Measurements from ENCODE around the gene GRB10. TPM values are rescaled to one million over a fixed set of nuclear protein-coding genes. Genes with fewer than 3 reads are reported as not detected.

Gene GRB10
- total and polyA plus RNA-seq, 2 of the 8 experiments (the other 6 are each of a cell fraction or from before 2014, with no cell fraction given) = 35.7 to 97.0 TPM

- H3K18ac ChIP-seq (ENCODE audit: extremely low read depth, low read length) = no peak overlapping the region
- peaks cover 0 to 9% of the 10 kb centered on the region in 2 experiments; a peak in 2 of 4 replicates for H3K79me2 ChIP-seq (ENCODE audit: control insufficient read depth in 1 of 2, insufficient read depth in 2 of 2, low read length in 2 of 2)
- CTCF ChIA-PET (ENCODE audit: partially characterized antibody) = interaction anchor here (0.6 to 3.0 kb wide), 6 partner anchors 8 to 195 kb away, joined by 3 to 8 read pairs (median 4); no protein-coding TSS in a partner anchor
- H3K4me3 ChIP-seq (ENCODE audit: extremely low read depth in 1 of 4, insufficient read depth in 2 of 4, low read depth in 3 of 4, low read length in 4 of 4) = no peak overlapping the region
- no peak overlapping the region for H2BK15ac ChIP-seq (ENCODE audit: low read length)
- H2BK5ac ChIP-seq (ENCODE audit: low read depth, low read length) = no peak overlapping the region
- no peak overlapping the region for H3K14ac ChIP-seq (ENCODE audit: insufficient read length)
- no peak overlapping the region for H2AK5ac ChIP-seq (ENCODE audit: low read depth, low read length)
- peaks cover 5% of the 10 kb centered on the region in 2 experiments for H4K20me1 ChIP-seq (replicated peaks in 1 of 2; ENCODE audit: control insufficient read depth in 1 of 2, insufficient read depth in 2 of 2, low read length in 2 of 2)
- H3K4me1 ChIP-seq (replicated peaks in 1 of 4; ENCODE audit: control insufficient read depth in 3 of 4, insufficient read depth in 4 of 4, low read length in 3 of 4) = no peaks in the 10 kb centered on the region
- no peak overlapping the region for H3K4ac ChIP-seq (replicated peaks; ENCODE audit: insufficient read length, low read depth, low read length)
- POLR2A ChIA-PET (ENCODE audit: partially characterized antibody) = no interaction called here
- H3K23ac ChIP-seq (ENCODE audit: insufficient read length) = no peak overlapping the region
- H2BK120ac ChIP-seq (replicated peaks; ENCODE audit: low read depth, low read length) = no peak overlapping the region
- no peak overlapping the region for H4K8ac ChIP-seq (ENCODE audit: extremely low read depth, insufficient read depth, low read length)
- FAIRE-seq (no peak), DNase-seq (ENCODE audit: low read depth in 1 of 2, low spot score in 2 of 2) (no peak)
- no peak overlapping the region for H4K5ac ChIP-seq (ENCODE audit: insufficient read length, low read depth, low read length)
- H3K27me3 ChIP-seq (replicated peaks in 1 of 4; ENCODE audit: control insufficient read depth in 3 of 4, extremely low read depth in 1 of 4, insufficient read depth in 3 of 4, low read length in 3 of 4) = no peaks in the 10 kb centered on the region
- H3K23me2 ChIP-seq (ENCODE audit: low read depth, low read length) = no peaks in the 10 kb centered on the region
- no peak overlapping the region for H4K91ac ChIP-seq (replicated peaks; ENCODE audit: insufficient read length, low read length)
- no peak overlapping the region for H3K9ac ChIP-seq (replicated peaks in 1 of 4; ENCODE audit: extremely low read depth in 1 of 4, low read depth in 3 of 4, low read length in 3 of 4)
- H2BK12ac ChIP-seq (ENCODE audit: low read depth, low read length) = no peak overlapping the region
- H3K27ac ChIP-seq (ENCODE audit: low read depth, low read length) = no peak overlapping the region
- H2BK20ac ChIP-seq (ENCODE audit: low read length) = no peak overlapping the region
- no peak overlapping the region for H2AFZ ChIP-seq (ENCODE audit: low read length)
- 96% methylated on average over 8 of the region's 8 CpGs; no CpG with 5 or more reads in 1 of the 2 experiments for WGBS, 2 experiments (ENCODE audit: extremely low coverage in 1 of 2, insufficient coverage in 1 of 2, insufficient read length in 1 of 2, insufficient replicate concordance in 2 of 2, low coverage in 1 of 2, low lambda C conversion rate in 2 of 2, missing lambda C conversion rate in 1 of 2)
- H3K56ac ChIP-seq (replicated peaks; ENCODE audit: insufficient read length, low read depth, low read length) = no peak overlapping the region
- peaks cover 0 to 12% (median 6%) of the 10 kb centered on the region in 4 experiments; a peak in 4 of 8 replicates for H3K36me3 ChIP-seq (ENCODE audit: control insufficient read depth in 2 of 4, insufficient read depth in 4 of 4, low read length in 3 of 4)
- H3K9me3 ChIP-seq (ENCODE audit: insufficient read depth in 2 of 2, low read depth in 1 of 2, low read length in 1 of 2) = no peaks in the 10 kb centered on the region
- H3K4me2 ChIP-seq (ENCODE audit: insufficient read depth in 1 of 2, low read depth in 2 of 2, low read length in 2 of 2) = no peak overlapping the region
- H3K79me1 ChIP-seq (ENCODE audit: low read depth, low read length) = peaks cover 11% of the 10 kb centered on the region
- TF ChIP-seq SP2 (IDR thresholded peaks at IDR 0.05; ENCODE audit: low read length) (no peak), NRF1 (IDR thresholded peaks at IDR 0.05; ENCODE audit: low read depth, low read length) (no peak), E2F6 (IDR thresholded peaks at IDR 0.05) (no peak), GABPA (IDR thresholded peaks at IDR 0.05; ENCODE audit: borderline replicate concordance, insufficient read depth, low read length) (no peak), POLR2A (IDR thresholded peaks at IDR 0.05; ENCODE audit: control extremely low read depth in 1 of 2, low read depth in 2 of 2, low read length in 2 of 2) (no peak), POU5F1 (IDR thresholded peaks at IDR 0.05; ENCODE audit: low read depth, low read length) (no peak), FOSL1 (IDR thresholded peaks at IDR 0.05; ENCODE audit: insufficient read depth, low read depth, low read length) (no peak), RBBP5 (IDR thresholded peaks at IDR 0.05; ENCODE audit: borderline replicate concordance, low read depth, low read length) (no peak), TEAD4 (IDR thresholded peaks at IDR 0.05; ENCODE audit: low read depth, low read length) (no peak)
These were observed 119.1 kb downstream of the GRB10 start for GRCh38 chr7:50663396-50664102.

All from H1 (cell line).